Measurements from ENCODE around the gene GPC3. TPM values are rescaled to one million over a fixed set of nuclear protein-coding genes. Genes with fewer than 3 reads are reported as not detected.

GPC3 gene
- total RNA-seq, 4 donors from 2014 or later, result 3.3 to 172 (median 21.2) TPM

GRCh38 chrX:133749951-133750350 is 235.4 kb downstream of the GPC3 start:
- peaks cover 0 to 12% of the 10 kb centered on the region in 2 donors for H3K27me3 ChIP-seq
- no peaks in the 10 kb centered on the region for H3K4me1 ChIP-seq
- no peak overlapping the region for H3K4me3 ChIP-seq
- H3K9me3 ChIP-seq, result no peaks in the 10 kb centered on the region
- no peak overlapping the region for H3K27ac ChIP-seq
- DNase-seq, result no peak
- TF ChIP-seq CTCF (IDR thresholded peaks at IDR 0.05) (no peak), POLR2A (IDR thresholded peaks at IDR 0.05) (no peak)
- H3K36me3 ChIP-seq, result no peaks in the 10 kb centered on the region
- intact Hi-C loops (cut with DNase I; ENCODE audit: low total_unique reads), result no loop called here

- no peak for TF ChIP-seq CTCF (IDR thresholded peaks at IDR 0.05)
- no peak for TF ChIP-seq POLR2A (IDR thresholded peaks at IDR 0.05)
- intact Hi-C loops (cut with DNase I; ENCODE audit: low total_unique reads), result no loop called here
- Histone ChIP-seq H3K9me3 (no peaks in the 10 kb centered on the region), H3K4me3 (no peak overlapping the region), H3K27ac (no peak overlapping the region), H3K36me3 (no peaks in the 10 kb centered on the region), H3K4me1 (no peaks in the 10 kb centered on the region), H3K27me3 (peaks cover 0 to 11% of the 10 kb centered on the region in 2 donors)
- DNase-seq, result no peak
These were observed 236.0 kb downstream of the GPC3 start for GRCh38 chrX:133749370-133749769.

GRCh38 chrX:133747196-133747595 is 238.2 kb downstream of the GPC3 start:
- intact Hi-C loops (cut with DNase I; ENCODE audit: low total_unique reads), result no loop called here
- peaks cover 0 to 9% of the 10 kb centered on the region in 2 donors for H3K27me3 ChIP-seq
- DNase-seq, result no peak
- H3K9me3 ChIP-seq, result no peaks in the 10 kb centered on the region
- no peak overlapping the region for H3K4me3 ChIP-seq
- H3K36me3 ChIP-seq, result no peaks in the 10 kb centered on the region
- H3K4me1 ChIP-seq, result no peaks in the 10 kb centered on the region
- no peak for TF ChIP-seq POLR2A (IDR thresholded peaks at IDR 0.05)
- no peak for TF ChIP-seq CTCF (IDR thresholded peaks at IDR 0.05)
- no peak overlapping the region for H3K27ac ChIP-seq

- Histone ChIP-seq H3K27me3 (peaks cover 0 to 9% of the 10 kb centered on the region in 2 donors), H3K4me3 (no peak overlapping the region), H3K4me1 (no peaks in the 10 kb centered on the region), H3K9me3 (no peaks in the 10 kb centered on the region), H3K27ac (no peak overlapping the region), H3K36me3 (no peaks in the 10 kb centered on the region)
- intact Hi-C loops (cut with DNase I; ENCODE audit: low total_unique reads), result no loop called here
- DNase-seq, result no peak
- no peak for TF ChIP-seq POLR2A (IDR thresholded peaks at IDR 0.05)
- no peak for TF ChIP-seq CTCF (IDR thresholded peaks at IDR 0.05)
These were observed 238.8 kb downstream of the GPC3 start for GRCh38 chrX:133746593-133746992.

GRCh38 chrX:133745349-133745748 is 240.0 kb downstream of the GPC3 start:
- no peaks in the 10 kb centered on the region for H3K4me1 ChIP-seq
- H3K27ac ChIP-seq, result no peak overlapping the region
- H3K9me3 ChIP-seq, result no peaks in the 10 kb centered on the region
- no peak overlapping the region for H3K4me3 ChIP-seq
- intact Hi-C loops (cut with DNase I; ENCODE audit: low total_unique reads), result no loop called here
- peaks cover 0 to 9% of the 10 kb centered on the region in 2 donors for H3K27me3 ChIP-seq
- DNase-seq, result no peak
- no peaks in the 10 kb centered on the region for H3K36me3 ChIP-seq
- TF ChIP-seq CTCF (IDR thresholded peaks at IDR 0.05) (no peak), POLR2A (IDR thresholded peaks at IDR 0.05) (no peak)
